GM12878 (cell line): ENCODE results near the gene ACD. TPM values are rescaled to one million over a fixed set of nuclear protein-coding genes. Genes with fewer than 3 reads are reported as not detected.

ENCODE experiments used
- DPF2 ChIP-seq: fragments of 450-650 bp; IDR thresholded peaks from 2 replicates; pipeline ENCODE4 v1.6.1; 2017; ENCODE audit warnings: mild to moderate bottlenecking
- ESRRA ChIP-seq: IDR thresholded peaks from 2 replicates; pipeline ENCODE4 v1.6.1; 2012; ENCODE audit warnings: mild to moderate bottlenecking, low read length, improper control_type of control experiment
- FOS ChIP-seq: IDR thresholded peaks from 3 replicates; pipeline ENCODE4 v1.6.1; 2011; ENCODE audit warnings: borderline replicate concordance; ENCODE audit not compliant: insufficient read length; ENCODE audit errors: extremely low read depth
- PKNOX1 ChIP-seq: fragments of 450-650 bp; IDR thresholded peaks from 2 replicates; pipeline ENCODE4 v1.6.1; 2016; ENCODE audit warnings: mild to moderate bottlenecking
- RAD21 ChIP-seq: IDR thresholded peaks from 2 replicates; pipeline ENCODE4 v1.6.1; 2011; ENCODE audit warnings: mild to moderate bottlenecking, low read depth, low read length, moderate library complexity; ENCODE audit not compliant: insufficient read depth
- RB1 ChIP-seq: fragments of 450-650 bp; formaldehyde crosslinking; IDR thresholded peaks from 2 replicates; pipeline ENCODE4 v1.6.1; 2017; ENCODE audit warnings: mild to moderate bottlenecking, borderline replicate concordance
- REST ChIP-seq: IDR thresholded peaks from 2 replicates; pipeline ENCODE4 v1.6.1; 2012; ENCODE audit warnings: mild to moderate bottlenecking, low read depth, low read length
- RUNX3 ChIP-seq: IDR thresholded peaks from 2 replicates; pipeline ENCODE4 v1.6.1; 2012; ENCODE audit warnings: low read length, inconsistent platforms
- SMC3 ChIP-seq: IDR thresholded peaks from 2 replicates; pipeline ENCODE4 v1.6.1; 2011; ENCODE audit warnings: low read length, improper control_type of control experiment, borderline replicate concordance
- STAT1 ChIP-seq: fragments of 450-650 bp; conservative IDR thresholded peaks from 2 replicates; pipeline ENCODE4 v1.6.1; 2014; ENCODE audit warnings: antibody characterized with exemption, mild to moderate bottlenecking
- TCF7 ChIP-seq: IDR thresholded peaks from 2 replicates; pipeline ENCODE4 v1.6.1; 2014; ENCODE audit warnings: antibody characterized with exemption, borderline replicate concordance
- YBX1 ChIP-seq: fragments of 450-650 bp; IDR thresholded peaks from 2 replicates; pipeline ENCODE4 v1.6.1; 2016; ENCODE audit warnings: antibody characterized with exemption
- ZBTB11 ChIP-seq: fragments of 450-650 bp; formaldehyde crosslinking; IDR thresholded peaks from 2 replicates; pipeline ENCODE4 v1.5.0; 2022; ENCODE audit warnings: mild to moderate bottlenecking, missing genetic modification characterization
- polyA plus RNA-seq, 11 experiments: library from polyadenylated mRNA; depleted of rRNA in 4 of 11; unstranded in 6 of 11; stranded (reverse) in 5 of 11; fragments of >200 nt; fragmentation: Nextera tagmentation in 4 of 11; fragmentation: Illumina TruSeq in 1 of 11; extraction: Ambion mirVana in 4 of 11; extraction: Trizol in 1 of 11; gene quantifications; 1 replicate in 1 of 11; 2 replicates in 10 of 11; pipeline versions ENCODE4 v1.2.1 to v1.2.3, GENCODE V29; 2011 to 2016; ENCODE audit warnings: inconsistent platforms in 2 of 11, missing spikeins in 2 of 11, low read depth in 1 of 11
- total RNA-seq, 4 experiments: library from RNA; depleted of rRNA in 3 of 4; stranded (reverse); fragments of >200 nt in 3 of 4; fragmentation: Illumina TruSeq in 1 of 4; extraction: Trizol in 1 of 4; gene quantifications; 2 replicates each; pipeline versions ENCODE4 v1.2.1 to v1.2.3, GENCODE V29; 2013 to 2021
- TF ChIP-seq, protein P1 (sequence below): fragments of 450-650 bp; IDR thresholded peaks from 2 replicates; pipeline ENCODE4 v1.6.1; 2017; ENCODE audit warnings: mild to moderate bottlenecking
- TF ChIP-seq, protein P2 (sequence below): IDR thresholded peaks from 2 replicates; pipeline ENCODE4 v1.6.1; 2011; ENCODE audit warnings: low read depth, mild to moderate bottlenecking, low read length, moderate library complexity, borderline replicate concordance; ENCODE audit errors: extremely low read depth

The ACD gene
- total and polyA plus RNA-seq, 10 of the 15 experiments (the other 5 are each of a cell fraction or from before 2014, with no cell fraction given): 2.9 to 46.7 (median 23.9) TPM

GRCh38 chr16:67666559-67667452 lies 6.7 kb upstream of the ACD start, which contains the start of the genes C16orf86 and ENKD1 (continued):
- TF ChIP-seq PKNOX1: 0 out of 2 replicates have a peak, but pooled peaks have one; percentile 13
- TF ChIP-seq REST: no peak
- TF ChIP-seq FOS: no peak
- TF ChIP-seq, protein P1, sequence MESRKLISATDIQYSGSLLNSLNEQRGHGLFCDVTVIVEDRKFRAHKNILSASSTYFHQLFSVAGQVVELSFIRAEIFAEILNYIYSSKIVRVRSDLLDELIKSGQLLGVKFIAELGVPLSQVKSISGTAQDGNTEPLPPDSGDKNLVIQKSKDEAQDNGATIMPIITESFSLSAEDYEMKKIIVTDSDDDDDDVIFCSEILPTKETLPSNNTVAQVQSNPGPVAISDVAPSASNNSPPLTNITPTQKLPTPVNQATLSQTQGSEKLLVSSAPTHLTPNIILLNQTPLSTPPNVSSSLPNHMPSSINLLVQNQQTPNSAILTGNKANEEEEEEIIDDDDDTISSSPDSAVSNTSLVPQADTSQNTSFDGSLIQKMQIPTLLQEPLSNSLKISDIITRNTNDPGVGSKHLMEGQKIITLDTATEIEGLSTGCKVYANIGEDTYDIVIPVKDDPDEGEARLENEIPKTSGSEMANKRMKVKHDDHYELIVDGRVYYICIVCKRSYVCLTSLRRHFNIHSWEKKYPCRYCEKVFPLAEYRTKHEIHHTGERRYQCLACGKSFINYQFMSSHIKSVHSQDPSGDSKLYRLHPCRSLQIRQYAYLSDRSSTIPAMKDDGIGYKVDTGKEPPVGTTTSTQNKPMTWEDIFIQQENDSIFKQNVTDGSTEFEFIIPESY: no peak
- no peak for TF ChIP-seq ZBTB11
- peak; percentile 23; the same call in 1 of the 2 replicates for TF ChIP-seq DPF2
- no peak for TF ChIP-seq RUNX3
- peak; percentile 77; the same call in 1 of the 2 replicates for TF ChIP-seq RB1
- TF ChIP-seq STAT1: no peak
- TF ChIP-seq YBX1: no peak
- TF ChIP-seq ESRRA: no peak
- TF ChIP-seq, protein P2, sequence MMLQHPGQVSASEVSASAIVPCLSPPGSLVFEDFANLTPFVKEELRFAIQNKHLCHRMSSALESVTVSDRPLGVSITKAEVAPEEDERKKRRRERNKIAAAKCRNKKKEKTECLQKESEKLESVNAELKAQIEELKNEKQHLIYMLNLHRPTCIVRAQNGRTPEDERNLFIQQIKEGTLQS: no peak
- no peak for TF ChIP-seq TCF7
- no peak for TF ChIP-seq SMC3
- TF ChIP-seq RAD21: no peak
